HG03135 (cell line): ENCODE measurements around the gene DIAPH3.

Experiments used
- ATAC-seq: cut with Tn5 transposase; IDR thresholded peaks from one replicate; pipeline ENCODE4 v1.9.1; 2021; ENCODE audit warnings: mild to moderate bottlenecking, moderate library complexity; ENCODE audit not compliant: unreplicated experiment

Gene DIAPH3

DNA sequence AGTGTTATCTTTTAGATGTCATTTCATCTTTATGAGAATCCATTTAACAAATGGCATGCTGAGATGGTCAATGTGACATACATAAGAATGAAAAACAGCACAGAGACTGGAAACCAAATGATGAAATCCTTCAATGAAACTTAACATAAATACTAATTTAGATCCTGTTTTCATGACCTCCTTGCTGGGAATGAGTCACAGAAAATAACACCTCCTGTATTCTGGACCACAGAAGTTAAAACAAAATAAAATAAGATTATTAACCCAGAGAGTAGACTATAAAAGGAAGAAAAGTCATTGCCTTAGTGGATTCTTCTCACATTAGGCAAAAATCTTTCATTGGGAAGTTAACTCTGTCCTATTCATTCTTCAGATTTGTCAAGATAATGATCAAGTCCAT, 1.6 kb downstream of the DIAPH3 start:
- no peak for ATAC-seq

DNA sequence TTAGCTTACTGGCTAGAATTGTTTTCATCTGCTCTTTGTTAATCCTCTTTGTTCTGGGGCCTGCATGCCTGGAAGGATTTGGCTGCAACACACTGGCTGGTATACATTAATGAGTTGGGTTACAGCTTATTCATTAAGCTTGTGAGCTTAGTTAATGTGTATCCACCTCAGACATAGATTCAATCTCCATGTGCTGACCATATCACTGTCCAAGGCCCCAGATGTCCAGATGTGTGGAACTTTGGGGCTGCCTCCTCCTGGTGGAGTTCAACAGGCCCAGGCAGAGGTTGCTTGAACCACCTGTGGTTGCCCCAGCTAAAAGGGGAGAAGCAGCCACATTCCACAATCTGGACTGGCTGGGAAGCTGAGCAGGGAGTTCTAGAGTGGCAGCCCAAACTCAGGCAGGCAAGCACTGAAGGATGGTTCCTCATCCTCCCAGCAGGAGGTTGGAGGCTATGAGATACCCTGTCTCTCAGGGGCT, 5.4 kb downstream of the DIAPH3 start:
- peak; percentile 60 for ATAC-seq

DNA sequence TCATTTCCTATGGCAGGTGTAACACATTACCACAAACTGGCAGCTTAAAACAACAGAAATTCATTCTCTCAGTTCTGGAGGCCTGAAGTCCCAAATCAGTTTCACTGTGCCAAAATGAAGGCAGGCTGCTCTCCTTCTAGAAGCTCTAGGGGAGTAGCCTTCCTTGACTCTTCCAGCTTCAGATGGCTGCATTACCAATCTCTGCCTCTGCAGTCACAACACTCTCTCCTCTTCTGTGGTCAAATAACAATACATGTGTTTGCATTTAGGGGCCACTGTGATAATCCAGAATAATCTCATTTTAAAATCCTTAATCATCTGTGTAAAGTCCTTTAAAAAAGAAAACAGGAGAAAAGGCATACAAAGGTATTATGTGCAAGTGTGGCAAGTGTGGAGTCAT, 7.8 kb downstream of the DIAPH3 start:
- ATAC-seq, result peak; percentile 38

DNA sequence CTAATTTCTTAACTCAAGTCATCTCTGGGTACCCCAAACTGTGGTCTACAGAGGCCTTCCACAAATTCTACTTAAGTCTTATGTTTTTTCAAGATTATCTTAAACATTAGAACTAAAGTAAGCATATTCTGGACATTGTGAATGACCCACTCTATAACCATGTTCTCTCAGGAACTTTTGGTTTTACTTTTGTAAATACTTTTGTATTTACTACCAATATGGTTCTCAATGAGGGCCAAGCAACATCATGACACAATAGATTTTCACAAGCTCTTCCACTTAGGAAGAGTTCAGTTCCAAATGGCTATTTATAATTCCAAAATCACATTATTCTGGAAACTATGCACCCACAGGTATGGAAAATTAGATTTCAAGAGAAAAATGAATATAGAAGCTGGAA, 10.8 kb downstream of the DIAPH3 start:
- no peak for ATAC-seq

DNA sequence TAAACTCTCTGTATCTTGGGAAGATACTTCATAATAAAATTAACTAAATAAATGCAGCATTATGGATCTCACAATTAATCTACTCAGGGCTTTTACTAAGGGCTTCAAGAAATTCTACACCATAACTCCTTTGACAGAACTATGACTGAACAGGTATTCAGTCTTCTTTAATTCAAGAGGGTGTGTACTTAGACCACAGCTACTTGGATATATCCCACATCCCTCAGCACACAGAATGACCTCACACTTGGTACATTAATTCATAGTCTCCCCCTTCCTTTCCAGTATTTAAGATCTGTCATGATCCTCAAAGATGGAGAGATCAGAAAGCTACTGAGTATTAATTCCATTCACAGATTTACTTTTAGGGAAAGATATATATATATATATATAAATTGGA, 11.6 kb downstream of the DIAPH3 start:
- no peak for ATAC-seq

DNA sequence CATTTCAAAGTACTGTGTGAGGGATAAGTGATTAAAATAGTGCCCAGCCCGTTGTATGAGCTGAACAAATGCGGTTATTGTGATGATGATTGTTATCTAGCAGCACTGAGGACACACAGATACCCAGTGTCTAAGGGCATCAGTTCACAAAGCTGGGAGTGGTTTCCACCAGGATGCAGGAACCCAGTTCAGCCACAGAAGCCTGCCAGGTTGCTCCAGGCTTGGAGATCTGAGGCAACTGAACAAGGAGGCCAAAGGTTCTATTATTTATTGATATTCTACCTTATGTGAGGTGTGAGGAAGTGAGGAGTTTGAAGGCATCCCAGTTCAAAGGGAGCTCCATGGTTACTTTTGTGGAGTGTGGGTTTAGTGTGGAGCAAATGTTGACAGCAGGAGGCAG, 13.2 kb downstream of the DIAPH3 start:
- ATAC-seq, result no peak

DNA sequence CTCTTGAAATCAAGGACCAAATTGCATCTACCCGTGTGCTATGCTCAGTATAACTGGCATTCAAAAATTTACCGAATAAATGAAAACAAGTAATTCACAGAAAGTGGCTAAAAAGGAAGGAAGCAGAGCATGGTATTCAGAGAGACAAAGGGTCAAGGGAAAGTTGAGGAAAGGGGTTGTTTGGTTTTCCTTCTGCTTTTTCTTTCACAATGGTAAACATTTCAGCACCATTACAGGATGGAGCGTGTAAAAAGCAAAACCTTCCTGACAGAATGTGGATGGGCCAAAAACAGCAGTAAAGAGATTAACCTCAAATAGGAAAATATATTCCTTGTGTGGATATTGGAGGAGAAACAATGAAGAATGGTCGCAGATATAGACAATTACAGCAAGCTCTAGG, 14.8 kb downstream of the DIAPH3 start:
- no peak for ATAC-seq

DNA sequence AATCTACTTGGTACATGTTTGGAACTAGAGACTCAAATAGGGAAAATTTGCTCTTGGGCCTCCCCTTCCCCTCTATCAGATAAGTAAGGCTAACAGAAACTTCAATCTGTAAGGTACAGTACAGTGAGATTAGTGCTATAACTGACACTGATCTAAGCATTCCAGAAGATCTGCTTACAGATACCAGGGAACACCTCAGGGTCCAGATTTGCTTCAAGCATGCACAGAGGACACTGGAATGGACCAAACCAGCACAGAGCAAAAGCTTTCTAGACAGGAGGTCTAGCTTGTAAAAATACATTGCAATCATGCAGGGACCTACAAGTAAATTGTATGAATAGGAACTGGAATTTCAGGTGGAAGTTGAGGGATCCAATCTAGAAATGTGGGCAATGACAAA, 16.4 kb downstream of the DIAPH3 start:
- no peak for ATAC-seq

DNA sequence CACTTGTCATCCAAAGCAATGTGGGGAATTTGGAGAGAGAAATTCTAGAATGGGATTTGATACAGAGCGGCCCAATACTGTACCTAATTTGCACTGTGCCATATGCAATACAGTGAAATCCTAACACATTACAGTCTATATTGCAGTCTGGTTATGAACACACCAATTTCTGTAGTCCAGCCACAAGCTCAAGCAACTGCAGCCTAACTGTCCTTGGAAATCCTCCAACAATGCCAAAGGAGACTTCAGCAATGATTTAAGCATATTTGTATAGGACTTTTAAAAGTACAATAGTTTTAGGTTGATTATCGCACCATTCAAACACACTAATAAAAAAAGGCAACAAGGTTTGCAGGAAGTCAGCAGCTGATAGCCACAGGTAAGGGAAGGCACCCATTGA, 17.3 kb downstream of the DIAPH3 start:
- no peak for ATAC-seq

DNA sequence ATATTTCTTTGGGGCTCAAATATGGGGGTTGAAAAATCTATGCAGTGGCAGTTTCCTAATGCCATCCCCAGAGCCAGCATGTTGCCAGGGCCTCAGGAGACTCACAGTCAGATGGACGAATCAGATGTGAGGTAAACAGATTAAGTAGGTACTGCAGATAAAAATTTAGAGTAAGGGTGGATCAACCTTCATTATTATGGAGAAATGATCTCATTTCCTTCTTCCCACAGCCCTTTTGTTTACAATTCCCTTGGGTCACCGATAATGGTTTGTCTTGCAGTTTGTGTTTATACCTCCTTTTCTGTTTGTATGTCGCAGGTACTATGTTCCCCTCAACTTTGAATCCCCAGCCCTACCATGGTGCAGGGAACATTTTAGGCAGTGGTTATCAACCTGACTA, 20.0 kb downstream of the DIAPH3 start:
- no peak for ATAC-seq

DNA sequence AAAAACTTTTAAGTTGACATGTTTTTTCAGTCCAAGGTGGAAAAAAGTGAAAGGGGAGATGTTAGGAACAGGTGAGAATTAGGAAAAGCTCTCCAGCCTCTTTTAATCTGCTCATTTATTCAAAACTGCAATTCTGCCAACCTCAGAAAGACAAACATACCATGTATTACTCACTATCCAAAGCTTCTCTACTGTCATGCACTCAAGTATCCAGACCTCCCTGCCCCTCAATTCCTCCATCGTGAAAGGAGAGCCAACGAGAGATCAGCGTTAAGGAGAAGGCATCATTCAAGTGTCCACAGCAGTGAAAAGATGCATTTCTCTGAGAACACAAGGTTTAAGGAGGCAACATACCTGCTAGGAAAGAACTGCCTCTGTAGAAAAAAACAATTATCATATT, 24.5 kb downstream of the DIAPH3 start:
- ATAC-seq, result no peak

DNA sequence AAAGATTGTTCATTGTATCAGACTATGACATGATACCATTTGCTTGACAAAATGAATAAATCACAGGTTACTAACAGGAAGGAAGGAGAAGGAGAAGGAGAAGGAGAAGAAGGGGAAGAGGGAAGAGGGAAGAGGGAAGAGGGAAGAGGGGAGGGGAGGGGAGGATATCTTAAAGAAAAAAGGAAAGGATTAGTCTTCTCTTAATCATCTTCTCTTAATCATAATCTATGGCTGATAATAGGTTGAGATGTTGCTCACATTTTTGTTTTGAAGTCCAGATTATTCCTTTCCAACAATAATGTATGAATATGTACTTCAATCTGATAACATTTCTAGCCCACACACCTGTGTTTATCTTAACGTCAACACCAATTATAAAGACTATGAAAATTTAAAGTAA, 25.1 kb downstream of the DIAPH3 start:
- ATAC-seq, result no peak

DNA sequence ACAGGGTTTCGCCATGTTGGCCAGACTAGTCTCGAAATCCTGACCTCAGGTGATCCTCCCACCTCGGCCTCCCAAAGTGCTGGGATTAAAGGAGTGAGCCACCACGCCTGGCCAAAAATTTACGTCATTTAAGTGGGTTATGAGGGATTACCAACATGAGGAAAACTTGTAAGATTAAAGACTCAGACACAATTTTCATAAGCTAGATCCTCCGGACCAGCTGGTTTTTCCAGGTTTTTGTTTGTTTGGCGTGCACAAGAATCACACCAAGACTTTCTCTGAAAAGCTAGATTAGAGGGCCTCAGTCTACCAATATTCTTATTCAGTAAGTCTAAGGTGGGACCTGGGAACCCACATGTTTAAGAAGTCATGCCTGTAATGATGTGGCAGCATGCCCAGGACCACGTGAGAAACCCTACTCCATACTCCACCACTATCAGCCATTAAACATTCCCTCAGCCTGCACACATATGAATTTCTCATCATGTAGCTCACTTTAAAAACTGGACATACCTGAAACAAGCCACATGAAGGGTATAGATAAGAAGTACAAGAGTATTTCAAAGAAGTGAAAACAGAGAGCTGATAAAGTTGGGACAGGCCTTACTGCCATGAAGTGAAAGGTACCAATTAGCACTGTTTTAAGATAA, 25.7 kb downstream of the DIAPH3 start:
- no peak for ATAC-seq

DNA sequence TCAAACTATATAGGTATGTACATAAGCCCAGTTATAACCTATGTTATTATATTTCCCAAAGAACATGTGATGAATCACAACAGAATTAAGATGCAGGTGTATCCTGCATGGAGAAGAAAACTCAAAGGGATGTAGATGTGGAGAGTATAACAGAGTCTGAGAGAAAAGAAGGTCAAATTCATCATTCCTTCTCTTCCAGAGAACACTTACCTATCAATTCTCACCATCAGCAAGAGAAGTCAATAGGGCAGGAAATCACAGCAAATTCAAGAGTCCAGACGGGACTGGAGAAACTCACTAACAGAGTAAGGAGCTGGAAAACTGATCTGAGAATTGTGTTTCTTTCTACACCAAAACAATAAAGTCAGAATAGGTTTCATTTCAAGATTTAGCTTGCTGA, 28.4 kb downstream of the DIAPH3 start:
- no peak for ATAC-seq

DNA sequence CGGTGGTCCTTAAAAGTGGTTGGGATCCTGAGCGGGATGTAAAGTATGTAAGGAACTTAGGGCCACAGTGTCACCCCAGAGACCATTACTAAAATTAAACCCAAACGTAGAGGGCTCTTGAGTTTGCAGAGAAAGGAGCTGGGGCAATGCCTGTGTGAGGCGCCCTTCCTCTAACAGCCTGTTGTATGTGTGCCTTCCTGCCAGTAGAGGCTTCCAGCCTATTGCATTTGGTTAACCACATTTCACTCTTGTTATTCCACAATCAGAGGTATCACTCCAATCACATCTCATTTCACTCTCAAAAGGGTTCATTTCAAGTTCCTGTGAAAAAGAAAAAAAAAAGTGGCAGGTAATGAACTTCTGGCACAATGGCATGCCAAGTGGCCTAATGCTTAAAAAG, 29.4 kb downstream of the DIAPH3 start:
- no peak for ATAC-seq

DNA sequence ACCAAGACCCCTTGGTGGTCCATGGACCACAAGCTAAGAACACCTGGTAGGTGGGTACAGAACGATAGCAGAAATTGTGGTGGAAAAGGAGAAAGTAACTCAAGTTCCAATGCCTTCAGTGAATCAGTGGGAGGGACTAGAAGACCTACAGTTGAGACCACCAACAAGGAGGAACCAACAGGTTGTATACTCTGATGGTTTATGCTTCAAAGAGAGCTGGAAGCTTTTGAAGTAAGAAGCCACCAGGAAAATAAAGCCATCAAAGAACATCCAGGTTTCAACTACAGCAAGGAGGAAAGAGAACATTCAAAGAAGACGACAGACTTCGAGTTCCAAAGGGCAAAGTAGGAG, 42.4 kb downstream of the DIAPH3 start:
- ATAC-seq, result no peak

DNA sequence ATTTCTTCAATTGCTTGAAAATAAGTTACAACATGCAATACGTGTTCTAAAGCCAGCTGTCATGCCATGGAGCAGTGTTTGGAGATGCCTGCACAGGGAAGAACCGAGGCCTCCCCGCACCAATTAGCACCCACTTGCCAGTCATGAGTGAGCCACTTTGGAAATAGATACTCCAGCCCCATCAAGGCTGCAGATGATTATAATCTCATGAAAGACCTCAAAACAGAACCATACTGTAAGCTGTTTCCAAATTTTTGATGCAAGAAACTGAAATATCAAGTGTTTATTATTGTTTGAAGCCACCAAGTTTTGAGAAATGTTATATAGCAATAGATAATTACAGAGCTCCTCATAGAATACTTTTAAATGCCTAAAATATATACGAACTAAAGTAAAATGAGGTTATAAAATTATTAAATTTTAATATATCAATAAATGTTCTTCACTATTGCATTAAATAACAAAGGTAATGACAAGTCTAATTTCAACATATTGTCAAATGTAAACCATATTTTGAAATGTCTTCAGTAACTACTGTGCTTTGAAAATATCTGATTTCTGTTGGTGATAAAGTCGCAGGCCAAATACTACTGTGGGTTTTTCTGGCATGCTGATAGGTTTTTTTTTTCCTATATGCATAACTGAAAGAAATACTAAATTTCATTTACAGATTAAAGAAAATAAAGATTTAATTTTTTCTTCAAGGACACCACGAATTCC, 43.0 kb downstream of the DIAPH3 start:
- no peak for ATAC-seq

DNA sequence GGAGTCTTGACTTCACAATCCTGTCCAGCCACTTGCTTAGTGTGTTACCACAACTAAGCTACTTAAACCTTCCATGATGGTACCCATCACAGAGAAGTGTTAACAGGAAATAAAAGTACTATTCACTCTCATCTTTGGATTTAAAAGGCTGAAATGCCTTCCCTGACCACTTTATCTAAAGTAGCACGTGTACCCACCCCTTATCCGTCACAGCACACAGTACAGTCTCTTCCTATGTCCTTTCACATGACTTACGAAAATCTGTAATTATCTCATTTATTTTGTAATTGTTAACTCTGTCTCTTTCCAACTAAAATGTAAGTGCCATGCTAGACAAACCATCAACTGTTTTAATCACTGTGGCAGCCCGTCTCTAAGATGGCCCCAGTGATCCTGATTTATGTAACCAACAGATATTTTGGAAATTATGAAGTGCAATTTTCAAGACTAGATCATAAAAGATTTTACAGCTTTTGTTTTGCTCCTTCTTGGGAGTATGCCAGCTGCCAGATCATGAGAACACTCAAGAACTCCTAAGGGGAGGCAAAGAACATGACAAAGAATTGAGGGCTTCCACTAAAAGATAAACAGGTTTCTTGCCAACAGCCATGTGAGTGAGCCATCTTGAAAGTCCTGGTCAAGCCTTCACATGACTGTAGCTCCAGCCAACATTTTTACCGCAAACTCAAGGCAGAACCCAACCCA, 44.9 kb downstream of the DIAPH3 start:
- no peak for ATAC-seq

DNA sequence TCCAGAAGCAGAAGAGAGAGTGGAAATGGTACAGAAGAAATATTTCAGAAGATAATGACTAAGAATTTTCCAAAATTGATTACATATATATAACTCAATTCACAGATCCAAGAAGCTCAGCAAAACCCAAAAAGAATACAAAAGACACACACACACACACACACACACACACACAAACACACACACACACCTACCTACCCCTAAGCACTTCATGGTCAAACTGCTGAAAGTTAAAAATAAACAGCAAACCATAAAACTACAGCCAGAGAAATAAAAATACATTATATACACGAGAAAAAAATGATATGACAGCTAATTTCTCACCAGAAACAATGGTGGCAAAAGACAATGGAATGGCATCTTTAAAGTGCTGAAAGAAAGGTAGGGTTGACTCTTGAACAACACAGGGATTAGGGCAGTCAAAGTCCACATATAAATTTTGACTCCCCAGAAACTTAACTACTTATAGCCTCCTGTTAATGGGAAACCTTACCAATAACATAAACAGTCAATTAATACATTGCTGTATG, 49.2 kb downstream of the DIAPH3 start:
- ATAC-seq, result no peak

DNA sequence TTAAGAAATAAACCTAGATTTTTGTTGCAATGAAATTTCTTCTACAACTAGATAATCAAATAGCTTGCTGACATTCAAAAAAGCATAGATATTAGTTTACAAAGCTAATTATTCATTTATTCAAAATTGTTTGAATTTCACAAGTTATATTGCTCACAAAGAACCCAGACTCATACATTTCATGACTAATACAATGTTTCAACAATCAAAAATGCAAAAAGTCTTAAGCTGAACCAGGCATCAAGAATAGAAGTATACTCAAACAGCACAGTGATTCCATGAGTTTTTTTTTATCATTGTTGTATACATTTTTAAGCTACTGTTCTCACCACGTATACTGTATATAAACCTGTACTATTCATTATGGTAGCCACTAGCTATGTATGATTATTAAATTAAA, 51.0 kb downstream of the DIAPH3 start:
- ATAC-seq, result no peak

DNA sequence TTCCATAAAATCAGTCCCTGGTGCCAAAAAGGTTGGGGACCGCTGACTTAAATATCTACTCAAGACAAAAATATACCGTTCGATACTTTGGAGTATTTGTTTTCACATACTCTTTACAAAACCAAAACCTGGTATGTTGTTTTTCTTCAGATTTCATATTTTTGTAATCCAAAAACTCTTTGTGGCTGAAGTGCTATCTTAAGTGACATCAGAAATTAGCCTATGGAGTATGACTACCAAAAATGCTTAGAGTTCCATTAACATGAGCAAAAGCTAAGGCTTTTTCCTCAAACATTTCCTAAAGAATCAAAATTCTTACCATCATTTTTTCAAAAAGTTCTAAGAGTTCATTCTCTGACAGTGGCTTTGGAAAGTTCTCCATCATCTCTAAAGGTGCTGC, 52.0 kb downstream of the DIAPH3 start:
- ATAC-seq, result no peak

DNA sequence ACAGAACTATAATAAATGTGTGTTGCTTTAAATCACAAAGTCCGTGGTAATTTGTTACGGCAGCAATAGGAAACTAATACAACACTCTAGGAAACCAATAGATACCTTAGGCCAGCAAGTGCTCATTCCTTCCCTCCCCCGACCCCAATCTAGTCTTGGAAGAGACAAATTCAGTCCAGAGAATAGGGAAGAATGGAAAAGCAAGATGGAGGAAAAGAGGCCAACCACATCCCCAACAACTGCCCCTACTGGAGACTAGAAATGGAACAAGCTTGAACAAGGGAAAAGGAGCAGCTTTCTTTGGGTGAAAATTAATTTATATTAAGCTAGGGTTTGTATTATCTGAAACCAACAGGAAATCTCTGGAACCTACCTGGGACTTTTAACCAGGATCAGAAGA, 54.4 kb downstream of the DIAPH3 start:
- ATAC-seq, result no peak
